A549 treated with AZD9567 at 1 μM for 4 hours (cell line): ENCODE measurements around the gene REXO2. TPM values are rescaled to one million over a fixed set of nuclear protein-coding genes. Genes with fewer than 3 reads are reported as not detected.

Experiments
- total RNA-seq: library from RNA; stranded (reverse); fragments of 200-300 nt; extraction: Qiagen RNA extraction; gene quantifications from 5 replicates; pipeline ENCODE4 v1.2.3, GENCODE V29; 2022; ENCODE audit not compliant: insufficient read depth

Gene REXO2
- total RNA-seq: 104 to 118 TPM (median 108 TPM) in 5 replicates

GRCh38 chr11:114439229-114440120, at the start of gene REXO2:
TSS of gene REXO2 (plus strand) at chr11:114439467. CDS start at chr11:114439529, 62 bp downstream.

GRCh38 chr11:114400216-114400914, 38.9 kb upstream of the REXO2 start, which contains the start of the genes C11orf71 and RBM7:
TSS of gene C11orf71 (minus strand) at chr11:114400511. CDS start at chr11:114400331, 180 bp downstream.
TSS of gene RBM7 (plus strand) at chr11:114400666. CDS start at chr11:114400672, 6 bp downstream.

Other genes starting within 250 kb of the REXO2 start
- 223 to 324 TPM (median 315 TPM) in 5 replicates for gene NNMT, start 143.1 kb upstream of the REXO2 start, total RNA-seq
- gene C11orf71, start 39.0 kb upstream of the REXO2 start, total RNA-seq: 2.6 to 5.2 TPM (median 4.2 TPM) in 5 replicates
- 21.0 to 41.6 TPM (median 22.5 TPM) in 5 replicates for gene RBM7, start 38.8 kb upstream of the REXO2 start, total RNA-seq
- gene NXPE1, start 120.4 kb downstream of the REXO2 start, total RNA-seq: not detected in 5 replicates
- gene NXPE4, start 156.3 kb downstream of the REXO2 start, total RNA-seq: not detected in 5 replicates
- not detected in 5 replicates for gene NXPE2, start 239.1 kb downstream of the REXO2 start, total RNA-seq